HG02610 (cell line): Measurements from ENCODE around the gene FASN.

Source experiments
- ATAC-seq: cut with Tn5 transposase; IDR thresholded peaks from one replicate; pipeline ENCODE4 v1.9.1; 2021; ENCODE audit warnings: mild to moderate bottlenecking, moderate library complexity; ENCODE audit not compliant: unreplicated experiment

Gene FASN

DNA sequence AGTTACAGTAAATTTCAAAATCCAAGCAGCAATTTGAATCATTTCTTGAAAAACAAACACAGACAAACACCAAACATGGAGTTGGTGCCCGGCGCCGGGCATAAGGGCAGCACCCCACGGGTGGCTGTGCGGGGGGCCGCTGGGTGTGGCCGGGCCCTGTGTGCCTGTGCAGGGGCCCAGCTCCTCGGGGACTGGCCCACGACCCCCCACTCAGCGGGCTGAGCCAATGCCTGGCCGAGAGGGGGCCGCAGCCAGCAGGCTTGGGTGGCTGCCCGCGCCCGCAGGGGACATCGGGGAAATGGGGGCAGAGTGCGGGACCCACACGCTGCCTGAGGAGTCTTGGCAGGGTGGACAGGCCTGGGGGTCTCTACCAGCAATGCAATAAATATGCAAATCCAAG lies 19.6 kb downstream of the FASN start:
- ATAC-seq: no peak

DNA sequence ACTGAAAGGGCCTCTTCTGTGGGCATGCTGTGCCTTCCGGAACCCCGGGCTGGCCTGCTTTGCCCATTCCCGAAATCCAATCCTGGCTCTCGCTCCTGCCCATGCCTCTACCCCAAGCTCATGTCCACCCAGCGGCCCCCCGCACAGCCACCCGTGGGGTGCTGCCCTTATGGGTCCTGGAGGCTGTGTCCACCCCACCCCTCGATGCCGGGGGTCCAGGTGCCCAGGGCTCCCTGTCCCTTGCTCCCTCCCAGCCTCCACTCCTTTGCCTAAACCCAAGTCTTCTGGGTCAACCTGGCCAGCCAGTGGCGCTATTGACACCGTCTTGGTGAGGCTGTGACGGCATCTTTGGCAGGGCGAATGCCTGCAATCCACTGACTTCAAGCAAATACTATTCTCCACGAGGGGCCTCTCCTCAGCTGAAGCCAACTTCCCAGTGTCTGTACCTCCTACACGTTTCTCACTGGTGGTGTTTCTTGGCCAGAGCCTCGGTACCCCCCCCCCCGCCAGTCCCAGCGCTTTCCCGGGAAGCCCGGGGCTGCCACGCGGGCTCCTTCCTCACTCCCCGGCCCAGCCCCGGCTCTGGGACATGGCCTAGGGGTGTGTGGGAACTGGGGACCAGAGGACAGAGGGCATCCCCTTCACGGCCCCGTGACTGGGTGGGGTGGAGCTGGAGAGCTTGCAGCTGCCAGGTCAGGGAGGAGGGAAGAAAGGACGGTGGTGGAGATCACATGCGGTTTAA lies 20.2 kb downstream of the FASN start:
- no peak for ATAC-seq

GRCh38 chr17:82076785-82077591 lies 21.0 kb downstream of the FASN start:
- no peak for ATAC-seq

- ATAC-seq: no peak
These were observed 21.8 kb downstream of the FASN start for GRCh38 chr17:82076018-82076784.

- ATAC-seq: no peak
These were observed 24.6 kb downstream of the FASN start for GRCh38 chr17:82073446-82073845.

GRCh38 chr17:82072827-82073226 lies 25.2 kb downstream of the FASN start:
- no peak for ATAC-seq

DNA sequence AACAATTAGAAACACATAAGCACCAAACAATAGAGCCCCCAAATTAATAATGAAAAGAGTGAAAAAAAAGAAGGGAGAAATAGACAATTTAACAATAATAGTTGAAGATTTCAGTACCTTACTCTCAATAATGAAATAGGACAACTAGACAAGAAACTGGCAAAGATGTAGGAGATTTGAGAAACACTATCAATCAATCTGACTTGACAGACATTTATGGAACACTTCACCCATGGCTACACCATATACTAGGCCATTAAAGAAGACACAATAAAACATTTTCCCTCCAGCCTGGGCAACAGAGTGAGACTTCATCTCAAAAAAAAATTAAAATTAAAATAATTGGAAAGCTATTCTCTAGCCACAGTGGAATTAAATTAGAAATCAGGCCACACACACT lies 27.4 kb downstream of the FASN start:
- ATAC-seq: no peak

DNA sequence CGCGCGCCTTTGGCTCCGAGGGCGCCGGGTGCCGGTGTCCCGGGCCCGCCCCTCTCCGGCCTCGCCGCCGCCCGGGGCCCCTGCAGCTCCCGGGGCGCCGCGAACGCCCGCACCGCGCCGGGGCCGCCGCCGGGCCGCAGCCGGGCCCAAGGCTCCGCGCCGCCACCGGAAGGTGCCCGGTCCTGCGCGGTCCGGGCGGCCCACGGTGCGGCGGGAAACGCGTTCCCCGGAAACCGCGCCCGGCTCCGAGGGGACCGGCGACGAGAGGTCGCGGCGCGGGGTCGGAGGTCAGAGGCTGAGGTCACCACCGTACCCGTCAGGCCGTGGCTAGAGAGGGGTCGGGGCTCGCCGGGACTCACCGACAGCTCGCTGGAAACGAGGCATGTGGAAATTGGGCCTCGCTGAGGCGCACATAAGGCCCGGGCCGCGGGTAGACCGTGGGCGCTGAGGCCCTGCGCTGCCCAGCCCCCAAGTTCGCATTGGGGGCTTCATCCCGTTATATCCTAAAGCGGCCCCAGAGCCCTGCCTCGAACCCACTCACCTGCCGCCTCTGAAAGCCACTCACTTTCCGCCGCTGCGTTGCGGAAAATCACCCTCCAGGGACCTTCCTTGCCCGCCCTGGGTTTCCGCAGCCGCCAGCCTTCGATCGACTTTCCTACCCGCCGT lies 32.3 kb downstream of the FASN start, which contains the start of gene DUS1L:
Gene DUS1L, minus strand, starts transcription at position 167 of the 666 bp plus-strand sequence. CDS start 745 bp downstream, outside the sequence.
- ATAC-seq: peak; percentile 52

GRCh38 chr17:82065193-82065637 lies 32.8 kb downstream of the FASN start:
- ATAC-seq: peak; percentile 23

- ATAC-seq: no peak
These were observed 33.4 kb downstream of the FASN start for GRCh38 chr17:82064433-82065192.

- ATAC-seq: no peak
These were observed 34.3 kb downstream of the FASN start for GRCh38 chr17:82063424-82064415.

DNA sequence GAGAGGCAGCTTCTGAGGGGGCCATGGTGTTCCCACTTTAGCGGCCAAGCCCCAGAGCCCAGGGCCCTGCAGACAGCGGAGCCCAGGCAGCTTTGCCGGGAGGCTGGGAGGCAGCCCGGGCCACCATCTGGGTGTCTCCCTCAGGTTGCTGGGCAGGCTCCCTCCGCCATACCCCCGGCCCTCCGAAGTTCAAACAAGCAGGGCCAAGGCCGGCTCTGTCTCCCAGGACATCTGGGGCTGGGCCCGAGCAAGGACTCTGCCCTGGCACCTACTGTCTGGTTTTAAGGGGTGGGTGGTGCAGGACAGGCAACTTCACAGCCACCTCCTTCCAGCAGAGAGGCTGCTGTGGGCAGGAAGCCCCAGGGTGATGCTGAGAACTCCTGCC lies 35.1 kb downstream of the FASN start:
- ATAC-seq: no peak

DNA sequence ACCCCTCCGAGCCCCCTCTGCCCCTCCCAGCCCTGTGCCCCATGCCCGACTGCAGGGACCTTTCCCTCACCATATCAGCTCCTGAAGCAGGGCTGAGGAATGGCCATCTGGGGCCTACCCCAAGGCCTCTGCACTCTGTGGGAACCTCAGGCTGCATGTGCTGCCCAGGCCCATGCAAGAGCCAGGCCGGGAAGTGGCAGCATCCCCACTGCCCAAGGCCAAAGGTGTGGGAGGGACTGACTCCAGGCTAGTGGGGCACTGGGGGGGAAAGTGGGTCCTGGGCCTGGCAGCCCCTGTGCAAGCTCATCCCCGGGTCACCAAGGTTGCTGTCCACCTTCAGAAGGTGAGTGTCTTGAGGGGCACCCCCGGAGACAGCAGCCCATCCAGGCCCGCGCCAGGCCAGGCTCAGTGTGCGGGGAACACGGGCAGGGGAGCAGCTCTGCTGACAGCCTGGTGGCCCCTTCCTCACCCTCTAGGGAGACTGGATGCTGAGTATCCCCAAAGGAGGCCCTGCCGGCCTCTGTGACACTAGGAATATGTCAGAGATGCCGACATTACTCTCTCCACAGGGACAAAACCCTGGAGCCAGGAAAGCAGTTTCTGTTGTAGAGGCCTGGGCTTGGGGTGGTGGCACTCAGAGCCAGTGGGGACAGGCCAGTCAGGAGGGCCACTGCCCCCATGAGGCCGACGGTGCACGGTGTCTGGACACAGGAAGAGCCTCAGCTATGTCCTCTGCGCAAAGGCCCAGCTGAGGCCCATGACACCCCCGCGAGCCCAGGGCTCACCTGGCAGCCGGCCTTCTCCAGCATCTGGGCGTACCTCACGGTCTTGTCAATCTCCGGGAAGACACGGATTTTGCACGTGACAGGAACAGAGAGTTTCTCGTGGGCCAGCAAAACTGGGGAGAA lies 35.7 kb downstream of the FASN start:
- no peak for ATAC-seq

DNA sequence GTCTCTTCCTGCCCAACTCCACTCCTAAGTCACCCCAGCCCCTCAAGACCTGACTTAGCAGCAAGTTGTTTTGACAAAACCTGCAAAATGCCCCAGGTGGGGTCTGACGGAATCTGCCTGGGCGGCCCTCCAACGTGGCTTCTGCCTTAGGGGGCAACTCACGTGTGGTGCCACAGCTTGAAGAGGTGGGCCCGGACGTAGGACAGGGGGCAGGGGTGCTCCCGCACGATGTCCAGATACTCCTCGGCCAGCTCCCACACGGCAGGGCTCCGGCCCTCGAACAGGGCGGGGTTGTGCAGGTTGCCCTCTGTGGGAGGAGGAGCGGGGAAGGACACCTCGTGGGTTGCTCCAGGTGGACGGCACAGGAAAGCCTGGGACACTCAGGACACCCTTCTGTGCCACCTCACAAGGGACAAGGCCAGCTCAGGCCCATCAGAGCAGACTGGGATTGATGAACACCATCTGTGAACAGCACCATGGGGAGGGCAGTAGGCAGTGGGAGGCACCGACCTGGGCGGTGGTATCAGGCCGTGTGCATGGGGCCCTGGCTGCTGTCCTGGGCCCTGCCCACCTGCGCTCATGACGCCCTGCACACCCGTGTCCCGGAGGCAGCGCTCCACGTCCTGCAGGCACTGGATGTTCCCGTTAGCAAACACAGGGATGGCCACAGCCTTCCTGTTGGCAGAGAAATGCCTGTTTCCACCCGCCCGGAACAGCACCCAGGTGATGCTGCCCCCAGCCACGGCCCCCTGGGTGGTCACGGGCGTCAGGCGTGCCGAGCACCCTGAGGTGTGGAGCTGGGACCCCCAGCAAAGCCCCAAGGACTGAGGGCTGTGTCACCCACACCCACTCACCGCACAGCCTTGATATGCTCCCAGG lies 36.8 kb downstream of the FASN start:
- no peak for ATAC-seq

GRCh38 chr17:82060614-82061013 lies 37.4 kb downstream of the FASN start:
- ATAC-seq: no peak

DNA sequence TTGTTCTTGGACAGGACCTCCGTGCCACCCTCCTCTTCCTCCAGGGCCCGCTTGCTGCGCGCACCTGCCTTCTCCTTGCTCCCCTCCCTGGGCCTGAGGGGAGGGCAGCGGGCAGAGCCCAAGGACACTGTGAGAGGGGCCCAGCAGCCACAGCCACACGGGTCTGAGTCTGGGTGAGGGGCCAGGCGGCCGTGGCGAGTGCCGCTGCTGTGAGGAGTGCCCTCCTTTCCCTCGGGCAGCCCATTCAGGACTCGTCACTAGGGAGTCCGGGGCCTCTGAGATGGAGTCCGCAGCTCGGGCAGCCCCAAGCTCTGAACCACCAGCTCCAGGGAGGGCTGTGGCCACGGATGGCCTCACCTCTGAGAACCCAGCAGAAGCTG lies 38.0 kb downstream of the FASN start:
- ATAC-seq: no peak
